Stimulated activated CD8-positive, alpha-beta memory T cell treated with anti-CD3 and anti-CD28 coated beads, Interleukin-7, amount 100 ng/mL, for 4 hours (primary cell): ENCODE data around the gene PTPRD.
"Not testable (repeated sequence)": the region's sequence is repeated elsewhere in the genome, so short reads cannot be mapped to it uniquely, and the experiment has no call there.

ENCODE experiments used
- DNase-seq, 2 donors: peaks; one replicate each; pipeline ENCODE4 v3.0.0-alpha.2; 2020; ENCODE audit warnings: low read depth in 2 of 2

The PTPRD gene

DNA sequence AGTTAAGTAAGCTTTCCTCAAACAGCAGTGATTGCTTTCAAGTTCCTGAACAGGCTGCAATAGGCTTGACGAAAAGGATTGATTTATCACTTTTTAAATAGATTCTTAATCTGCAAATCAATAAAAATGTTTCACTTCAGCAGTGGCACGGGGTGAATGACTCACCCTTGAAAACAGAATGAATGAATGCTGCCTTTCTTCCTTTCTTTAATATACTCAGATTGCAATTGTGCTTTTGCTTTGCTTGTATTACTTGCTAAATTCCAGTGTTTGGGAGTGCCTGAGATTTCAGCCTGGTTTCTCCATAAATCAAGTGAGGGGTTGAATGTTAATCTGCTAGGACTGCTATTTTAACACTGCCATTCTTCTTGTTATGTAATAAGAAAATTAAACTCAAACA is 1293.8 kb downstream of the PTPRD start:
- DNase-seq: no peak

DNA sequence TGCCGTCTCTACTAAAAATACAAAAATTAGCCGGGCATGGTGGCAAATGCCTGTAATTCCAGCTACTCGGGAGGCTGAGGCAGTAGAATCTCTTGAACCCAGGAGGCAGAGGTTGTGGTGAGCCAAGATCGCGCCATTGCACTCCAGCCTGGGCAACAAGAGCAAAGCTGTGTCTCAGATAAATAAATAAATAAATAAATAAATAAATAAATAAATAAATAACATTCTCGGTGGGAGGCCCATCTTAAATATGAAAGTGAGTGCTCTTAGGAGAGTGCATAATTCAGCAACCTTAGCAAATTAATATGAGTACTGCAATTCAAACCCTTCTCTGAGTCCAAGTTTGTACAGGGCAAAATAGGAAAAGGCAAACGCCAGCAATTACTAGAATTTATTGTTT is 1302.1 kb downstream of the PTPRD start:
- DNase-seq: not testable (repeated sequence)

DNA sequence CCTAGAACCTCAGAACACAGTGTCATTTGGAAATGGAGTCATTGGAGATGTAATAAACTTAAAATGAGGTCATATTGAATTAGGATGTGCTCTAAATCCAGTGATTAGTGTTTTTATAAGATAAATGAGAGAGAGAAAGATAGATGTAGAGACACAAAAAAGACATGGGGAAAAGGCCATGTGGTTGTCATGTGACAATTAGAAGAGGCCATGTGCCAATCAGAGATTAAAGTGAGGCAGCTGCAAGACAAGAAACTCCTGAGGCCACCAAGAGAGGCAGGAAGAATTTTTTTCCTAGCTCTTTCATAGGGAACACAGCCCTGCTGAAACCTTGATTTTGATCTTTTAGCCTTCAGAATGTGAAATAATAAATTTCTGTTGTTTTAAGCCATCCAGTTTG is 1307.2 kb downstream of the PTPRD start:
- no peak for DNase-seq

DNA sequence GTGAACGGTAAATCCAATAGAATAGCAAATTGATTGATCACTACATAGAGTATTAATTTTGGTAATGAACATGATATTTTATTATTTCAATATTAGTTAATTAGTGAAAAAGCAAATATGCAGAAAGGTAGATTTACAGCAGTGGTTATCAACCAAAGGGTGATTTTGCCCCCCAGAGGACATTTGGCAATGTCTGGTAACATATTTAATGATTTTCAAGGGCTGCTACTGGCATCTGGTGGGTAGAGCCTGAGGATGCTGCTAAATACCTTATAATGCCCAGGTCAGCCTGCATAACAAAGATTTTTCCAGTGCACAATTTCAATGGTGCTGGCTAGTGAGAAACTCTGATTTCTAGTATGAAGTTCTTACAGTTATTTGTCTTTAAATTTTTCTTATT is 1313.7 kb downstream of the PTPRD start:
- no peak for DNase-seq

DNA sequence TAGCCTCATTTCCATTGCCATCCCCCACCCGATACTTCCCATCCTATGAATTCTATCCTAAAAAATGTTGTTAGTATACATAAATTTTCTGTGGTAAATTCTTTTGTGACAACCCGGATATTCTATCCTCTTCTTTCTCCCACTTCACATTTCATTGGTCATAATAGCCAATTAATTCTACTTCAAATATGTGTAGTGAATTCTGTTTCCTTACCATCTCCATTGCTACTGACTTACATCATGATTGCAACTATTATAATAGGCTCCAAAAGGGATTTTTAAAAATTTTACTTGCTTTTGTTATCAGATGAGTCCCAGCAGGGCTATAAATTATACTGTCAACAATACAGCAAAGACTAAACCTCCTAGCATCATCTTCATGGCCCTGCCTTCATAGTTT is 1326.8 kb downstream of the PTPRD start:
- no peak for DNase-seq

DNA sequence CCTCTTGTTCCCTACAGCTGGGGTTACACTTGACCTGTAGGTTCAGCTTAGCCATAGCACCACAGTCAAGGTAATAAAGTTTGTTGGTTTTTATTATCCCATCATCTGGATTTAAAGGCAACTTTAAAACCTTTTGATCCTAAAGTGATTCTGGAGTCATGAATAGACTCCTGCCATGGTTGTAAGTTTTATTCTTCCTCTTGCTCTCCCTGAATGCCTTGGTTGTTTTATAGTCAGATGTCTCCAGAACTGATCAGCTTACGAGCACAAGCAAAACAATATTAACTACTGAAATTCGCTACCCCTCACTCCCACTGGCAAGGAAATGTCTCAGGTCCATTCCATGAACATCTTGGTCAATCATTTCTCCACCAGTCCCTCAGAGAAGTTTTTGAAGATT is 1328.6 kb downstream of the PTPRD start:
- DNase-seq: no peak

DNA sequence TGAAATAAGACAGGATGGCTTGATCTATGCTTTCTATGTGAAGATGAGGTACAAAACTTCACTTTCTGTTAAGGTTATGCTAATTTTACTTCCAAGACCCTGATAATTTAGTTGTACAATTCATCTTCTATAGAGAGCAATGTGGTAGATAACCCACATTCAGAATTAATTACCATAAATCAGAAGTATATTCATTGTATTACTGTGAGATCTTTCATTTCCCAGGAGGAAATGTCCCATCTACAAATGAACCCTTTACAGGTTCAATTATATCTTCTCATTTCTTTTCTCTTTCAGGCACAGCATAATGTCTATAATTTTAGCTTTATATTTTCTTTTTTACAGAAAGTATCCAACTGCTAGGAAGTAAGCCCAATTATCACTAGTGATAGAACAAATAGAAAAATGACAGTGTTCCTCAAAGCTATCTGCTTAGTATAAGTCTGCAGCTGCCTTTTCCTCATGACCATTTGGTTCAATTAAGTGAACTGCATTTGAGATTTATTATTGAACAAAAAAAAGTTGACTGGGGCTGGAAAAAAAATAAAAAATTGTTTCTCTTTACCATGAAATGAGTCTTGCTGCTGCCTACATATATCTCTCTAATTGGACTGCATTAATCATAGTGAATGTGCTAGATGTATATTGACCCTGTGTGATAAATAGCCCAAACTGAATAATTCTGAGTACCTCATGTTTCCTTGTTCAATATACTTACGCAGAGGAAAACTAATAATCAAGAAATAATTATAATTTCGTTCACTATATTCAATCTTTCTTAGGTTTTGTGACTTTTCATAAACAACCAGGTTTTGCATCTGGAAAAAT is 1329.4 kb downstream of the PTPRD start:
- DNase-seq: no peak

DNA sequence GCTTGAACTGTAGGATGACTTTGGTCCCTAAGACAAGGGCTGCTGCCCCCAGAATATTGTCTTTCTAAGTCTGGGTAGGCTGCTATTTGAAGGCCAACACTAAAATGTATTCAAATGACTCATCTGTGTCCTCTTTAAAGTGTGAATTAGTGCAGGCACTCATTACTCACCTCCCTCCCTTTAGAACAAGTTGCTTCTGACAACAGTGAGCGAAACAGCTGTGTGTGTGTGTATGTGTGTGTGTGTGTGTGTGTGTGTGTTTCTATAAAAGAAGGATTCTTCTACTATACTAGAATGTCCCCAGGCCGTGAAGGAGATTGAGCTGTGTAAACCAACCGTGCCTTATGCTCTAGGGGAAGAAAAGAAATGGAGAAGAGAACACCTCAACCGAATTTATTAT is 1337.2 kb downstream of the PTPRD start:
- DNase-seq: no peak

DNA sequence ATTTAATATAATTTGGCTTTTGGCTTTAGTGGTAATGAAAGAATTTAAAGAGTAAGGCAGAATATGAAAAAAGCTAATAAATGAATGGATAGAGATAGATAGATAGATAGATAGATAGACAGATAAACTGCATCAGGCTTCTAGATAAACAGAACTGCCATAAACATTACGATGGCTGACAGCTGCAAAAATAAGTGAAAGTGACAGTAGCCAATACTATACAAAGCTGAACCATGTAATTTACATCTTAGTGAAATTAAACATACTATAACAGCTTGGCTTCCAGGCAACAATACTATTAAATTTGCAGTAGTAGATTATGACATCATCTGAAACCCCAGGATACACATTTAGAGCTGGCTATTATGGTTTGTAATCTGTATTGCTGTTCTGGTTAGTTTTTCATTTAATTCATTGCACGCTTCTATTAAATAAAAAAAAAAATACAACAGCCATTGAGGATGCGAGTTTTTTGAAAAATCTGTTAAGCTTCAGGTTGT is 1354.8 kb downstream of the PTPRD start:
- DNase-seq: no peak

DNA sequence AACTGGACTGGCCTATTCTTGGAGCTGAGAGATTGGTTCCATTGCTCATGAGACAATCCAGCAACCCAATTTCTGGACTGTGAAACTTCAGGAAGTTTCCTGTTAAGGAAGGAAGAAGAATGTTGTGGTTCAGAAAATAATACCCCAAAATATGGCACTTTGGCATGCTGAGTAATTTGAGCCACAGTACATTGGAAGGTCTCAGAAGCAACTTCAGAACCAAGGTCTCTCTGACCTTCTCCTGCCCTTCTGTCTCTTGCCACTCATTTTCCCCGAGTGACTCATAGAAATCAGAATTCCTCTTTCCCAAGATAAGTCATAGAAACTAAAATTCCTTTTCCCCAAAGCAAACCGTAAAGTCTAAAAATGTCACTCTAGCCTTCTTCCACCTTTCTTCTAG is 1366.1 kb downstream of the PTPRD start:
- no peak for DNase-seq

DNA sequence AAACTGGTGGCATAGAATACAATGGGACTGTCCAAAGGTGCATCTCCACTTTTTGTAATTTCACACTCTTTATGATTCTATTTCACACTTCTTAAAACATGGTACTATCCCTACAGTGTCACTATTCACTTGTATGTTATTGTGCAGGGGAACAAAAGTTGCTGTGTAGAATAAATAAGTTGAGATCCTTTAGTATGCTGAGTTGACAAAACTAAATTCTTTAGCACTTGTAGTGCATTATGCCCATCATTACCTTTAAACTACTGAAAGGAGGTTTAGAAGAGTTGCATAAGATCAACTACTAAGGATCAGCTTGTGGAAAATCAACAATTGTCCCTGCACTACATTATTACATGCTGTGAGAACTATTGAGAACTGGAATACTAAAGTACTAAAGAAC is 1380.9 kb downstream of the PTPRD start:
- DNase-seq: no peak

DNA sequence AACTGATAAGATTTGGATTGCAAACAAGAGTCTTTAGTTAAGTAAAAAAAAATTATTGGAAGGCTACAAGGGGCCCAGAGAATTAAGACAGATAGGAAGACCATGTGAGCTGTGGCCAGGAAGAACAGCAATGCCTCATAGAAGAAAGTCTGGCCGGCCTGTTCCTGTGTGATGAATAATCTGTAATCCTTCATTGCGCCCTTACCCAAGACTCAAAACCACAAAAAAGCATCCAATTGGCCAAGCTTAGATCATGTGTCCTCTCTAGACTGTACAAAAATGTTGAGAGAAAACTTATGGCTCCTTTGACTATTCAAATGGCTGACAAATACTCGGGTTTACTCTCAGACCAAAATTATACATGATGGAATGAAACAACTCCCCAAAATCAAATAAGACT is 1383.5 kb downstream of the PTPRD start:
- DNase-seq: no peak

DNA sequence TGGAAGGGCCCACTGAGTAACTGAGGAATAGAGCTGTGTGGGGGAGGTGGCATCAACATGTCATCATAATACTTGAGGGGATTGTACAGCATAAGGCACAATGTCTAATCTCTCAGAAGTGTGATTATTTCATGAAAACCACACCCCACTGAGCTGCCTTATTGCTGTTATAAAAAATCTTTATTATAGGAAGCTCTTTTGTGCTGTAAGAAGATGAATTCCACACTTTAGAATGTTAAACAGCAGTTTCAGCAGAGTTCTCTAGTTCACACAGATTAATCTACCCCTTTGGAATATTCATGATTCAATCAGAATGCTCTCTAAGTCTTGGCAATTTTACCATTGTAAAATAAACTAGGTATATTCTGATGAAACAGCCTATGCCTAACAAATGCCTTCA is 1389.6 kb downstream of the PTPRD start:
- no peak for DNase-seq

DNA sequence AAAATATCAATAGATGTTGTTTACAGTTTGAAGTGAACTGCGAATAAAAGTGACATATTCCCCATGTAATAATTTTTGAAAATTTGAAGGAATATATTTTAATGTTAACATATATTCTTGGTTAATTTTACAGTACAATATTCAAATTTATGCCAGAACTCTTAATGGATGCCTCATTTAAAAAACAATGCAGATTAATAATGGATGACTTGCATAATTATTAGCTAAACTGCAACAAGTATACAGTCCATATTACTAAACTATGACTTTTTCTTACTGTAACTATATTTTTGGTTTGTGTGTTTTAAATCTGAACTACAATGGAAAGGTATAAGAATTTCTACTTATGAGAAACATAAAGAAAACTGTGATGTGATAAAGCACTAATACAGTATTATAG is 1390.1 kb downstream of the PTPRD start:
- no peak for DNase-seq

DNA sequence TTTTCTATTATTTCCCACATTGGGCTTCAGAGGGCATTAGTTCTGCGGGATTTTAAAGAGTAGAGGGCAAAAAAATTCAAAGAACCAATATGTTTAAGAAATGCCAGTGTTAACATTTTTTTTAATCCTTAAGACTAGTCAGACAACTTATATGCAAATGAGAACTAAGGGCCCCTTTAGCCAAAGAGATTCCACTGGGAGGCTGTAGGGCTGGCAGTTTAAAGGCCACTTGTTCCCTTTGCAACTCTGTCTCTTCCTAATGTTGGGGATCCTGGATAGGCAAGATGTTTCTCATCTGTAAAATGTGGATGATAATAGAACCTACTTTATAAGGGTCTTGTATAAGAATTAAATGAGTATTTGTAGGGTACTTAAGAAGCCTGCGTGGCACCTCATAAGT is 1395.9 kb downstream of the PTPRD start:
- no peak for DNase-seq

DNA sequence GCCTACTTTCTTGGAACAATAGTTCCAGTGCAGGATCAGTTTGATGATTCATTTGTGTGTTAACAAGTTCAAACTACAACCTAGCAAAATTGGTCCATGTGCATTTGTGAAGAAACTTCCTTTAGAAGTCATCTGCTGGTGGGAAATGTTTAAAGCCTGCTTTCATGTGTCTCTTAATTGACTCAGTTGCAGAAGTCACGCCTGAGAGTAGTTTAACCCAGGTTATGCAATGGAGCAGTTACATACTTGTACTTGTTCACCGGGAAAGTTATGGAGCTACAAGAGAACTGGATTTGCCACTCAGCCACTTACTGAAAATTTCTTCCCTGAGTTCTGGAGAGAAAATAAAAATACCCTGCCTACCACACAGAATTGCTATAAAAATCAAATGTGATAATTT is 1397.8 kb downstream of the PTPRD start:
- DNase-seq: no peak

DNA sequence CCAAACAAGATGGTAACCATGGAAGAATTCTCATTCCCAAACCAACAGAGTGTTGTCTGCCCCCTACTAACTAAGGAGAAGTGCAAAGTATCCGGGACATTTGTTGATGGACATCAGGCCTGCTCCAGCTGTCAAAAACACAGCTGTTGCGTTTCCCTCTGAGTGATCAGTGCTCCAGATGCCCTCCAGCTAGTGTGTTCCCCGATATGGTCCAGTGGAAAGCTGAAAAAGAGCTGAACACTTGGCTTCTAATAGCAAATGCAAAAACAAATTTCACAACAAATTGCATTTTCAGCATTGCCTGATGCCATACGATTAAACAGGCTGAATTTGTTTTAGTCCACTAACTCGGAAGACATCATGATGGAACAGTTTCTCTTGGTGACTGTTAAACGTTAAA is 1398.7 kb downstream of the PTPRD start:
- no peak for DNase-seq

DNA sequence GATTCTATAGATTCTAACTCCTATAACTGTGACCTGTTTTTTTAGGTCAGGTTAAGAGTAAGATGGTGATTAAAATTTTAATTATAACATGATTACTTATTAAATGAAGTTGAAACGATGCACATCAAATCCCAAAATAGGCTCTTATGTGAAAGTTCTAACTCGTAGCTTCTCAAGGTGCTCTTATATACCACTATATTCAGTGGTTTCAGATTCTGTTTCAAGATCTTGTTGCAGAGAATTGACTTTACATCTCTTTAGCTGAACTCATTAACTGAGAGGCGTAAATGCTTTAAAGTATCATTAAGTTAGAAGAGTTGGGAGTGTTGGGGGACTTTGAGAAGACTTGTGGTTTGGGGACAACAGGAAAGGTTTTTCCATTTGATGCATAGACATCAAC is 1399.8 kb downstream of the PTPRD start:
- DNase-seq: no peak

DNA sequence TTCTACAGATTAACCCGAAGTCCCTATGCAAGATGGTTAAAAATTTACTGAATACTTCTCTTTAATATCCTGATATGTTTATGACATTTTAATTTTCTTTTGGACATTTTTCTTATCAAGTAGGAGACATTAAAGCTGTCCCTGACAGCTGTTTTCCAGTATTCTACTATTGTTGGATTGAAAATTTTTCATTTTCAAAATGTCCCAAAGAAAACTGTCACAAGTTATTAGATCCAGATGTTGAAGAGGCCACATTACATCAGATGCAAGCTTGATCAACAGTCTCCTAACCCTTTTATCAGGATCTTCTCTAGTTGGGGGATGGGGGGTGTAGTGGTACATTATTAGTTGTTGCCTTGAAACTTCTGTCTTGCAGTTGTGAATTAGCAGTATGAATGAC is 1410.5 kb downstream of the PTPRD start:
- DNase-seq: no peak

DNA sequence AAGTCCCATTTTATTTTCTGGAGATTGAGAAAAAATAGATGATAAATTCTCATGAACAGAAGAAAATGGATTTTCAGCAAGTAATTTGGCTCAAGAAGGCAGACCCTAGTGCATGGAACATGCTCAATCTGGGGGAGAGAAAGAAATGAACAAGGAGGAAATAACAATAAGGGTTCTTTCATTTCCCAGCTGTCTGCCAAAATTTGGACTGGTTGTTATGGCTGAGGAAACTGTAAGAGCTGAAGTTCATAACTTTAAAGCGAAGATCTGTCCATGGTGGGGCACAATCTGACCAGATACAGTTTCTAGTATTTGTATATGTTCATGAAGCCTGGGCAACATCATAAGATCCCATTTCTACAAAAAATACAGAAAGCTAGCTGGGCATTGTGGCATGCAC is 1426.7 kb downstream of the PTPRD start:
- DNase-seq: no peak

DNA sequence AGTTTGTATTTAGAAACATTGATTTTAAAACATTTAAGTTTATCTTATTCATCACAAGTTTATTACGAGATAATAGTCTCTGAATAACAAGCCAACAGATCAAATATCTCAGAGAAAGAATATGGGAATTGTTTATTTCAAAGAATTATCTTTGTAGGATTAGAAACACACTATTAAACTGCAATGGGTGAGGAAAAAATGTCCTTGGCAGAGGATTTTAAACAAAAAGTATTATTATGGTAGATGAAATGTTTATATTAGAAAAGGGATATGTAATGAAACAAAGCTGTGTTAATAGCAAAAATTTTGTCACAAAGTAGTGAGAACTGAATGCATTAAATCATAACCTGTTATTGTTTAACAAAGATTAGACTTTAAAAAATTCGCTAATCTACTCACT is 1430.4 kb downstream of the PTPRD start:
- DNase-seq: no peak

DNA sequence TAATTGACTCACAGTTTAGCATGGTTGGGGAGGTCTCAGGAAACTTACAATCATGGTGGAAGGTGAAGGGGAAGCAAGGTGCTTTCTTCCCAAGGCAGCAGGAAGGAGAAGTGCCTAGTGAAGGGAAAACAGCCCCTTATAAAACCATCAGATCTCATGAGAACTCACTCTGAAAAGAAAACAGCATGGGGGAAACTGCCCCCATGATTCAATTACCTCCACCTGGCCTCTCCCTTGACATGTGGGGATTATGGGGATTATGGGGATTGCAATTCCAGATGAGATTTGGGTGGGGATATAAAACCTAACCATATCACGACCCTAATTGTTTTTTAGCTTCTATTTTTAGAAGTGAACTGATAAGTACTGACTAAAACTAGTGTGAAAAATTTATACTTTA is 1435.7 kb downstream of the PTPRD start:
- no peak for DNase-seq

DNA sequence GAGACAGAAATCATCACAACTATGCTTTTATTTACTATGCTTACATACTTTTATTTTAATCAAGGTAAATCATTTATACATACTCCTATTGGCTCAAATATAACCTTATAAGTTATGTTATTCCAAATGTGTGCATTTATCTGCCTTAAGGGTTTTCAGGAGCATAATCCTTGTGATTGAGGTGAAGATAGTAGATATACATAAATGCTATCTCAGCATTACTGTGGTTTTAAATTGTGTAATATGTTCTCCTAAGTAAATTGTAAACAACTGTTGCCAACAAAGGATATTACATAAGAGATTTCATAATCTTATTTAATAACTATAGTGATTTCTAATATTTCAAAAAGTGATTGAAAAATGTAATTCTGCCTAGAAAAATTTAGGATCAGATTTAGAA is 1438.4 kb downstream of the PTPRD start:
- DNase-seq: no peak

DNA sequence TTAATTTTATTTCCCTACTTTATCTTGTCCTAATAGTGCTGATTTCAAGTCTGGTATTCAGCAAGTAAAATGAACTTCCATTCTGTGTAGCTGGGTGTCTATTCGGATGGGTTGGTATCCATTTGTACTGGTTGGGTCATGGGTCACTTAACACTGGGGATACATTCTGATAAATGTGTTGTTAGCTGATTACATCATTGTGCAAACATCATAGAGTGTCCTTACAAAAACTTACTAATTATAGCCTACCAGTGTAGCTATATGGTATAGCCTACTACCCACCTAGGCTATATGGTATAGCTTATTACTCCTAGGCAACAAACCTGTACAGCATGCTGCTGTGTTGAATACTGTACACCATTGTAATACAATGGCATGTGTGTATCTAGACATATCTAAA is 1439.5 kb downstream of the PTPRD start:
- no peak for DNase-seq
